Upper lobe of left lung (tissue), 6 donors: Measurements from ENCODE around the gene INTS6. TPM values are rescaled to one million over a fixed set of nuclear protein-coding genes. Genes with fewer than 3 reads are reported as not detected.

Source experiments
- ATAC-seq, 2 donors: fragments of 200-7000 bp; cut with Tn5 transposase; one replicate each; pipeline ENCODE4 v1.9.1; 2022; ENCODE audit warnings: mild to moderate bottlenecking in 2 of 2, moderate library complexity in 2 of 2; ENCODE audit not compliant: low FRiP score in 2 of 2
- DNase-seq, 2 donors: peaks; one replicate each; pipeline ENCODE4 v3.0.0-alpha.2; 2019 to 2020
- H3K27ac ChIP-seq, 4 donors: fragments of 200-600 bp; sonication (generic); one replicate each; pipeline ENCODE4 v1.5.1; 2016 to 2019
- H3K27me3 ChIP-seq, 4 donors: fragments of 200-600 bp; sonication (generic); one replicate each; pipeline ENCODE4 v1.5.1; 2017 to 2019
- H3K36me3 ChIP-seq, 4 donors: fragments of 200-600 bp; sonication (generic); one replicate each; pipeline ENCODE4 v1.5.1; 2016 to 2019
- H3K4me1 ChIP-seq, 4 donors: fragments of 200-600 bp; sonication (generic); one replicate each; pipeline ENCODE4 v1.5.1; 2018 to 2019
- H3K4me3 ChIP-seq, 4 donors: fragments of 200-600 bp; sonication (generic); one replicate each; pipeline ENCODE4 v1.5.1; 2017 to 2019; ENCODE audit warnings: mild to moderate bottlenecking in 2 of 4, moderate library complexity in 1 of 4
- H3K9me3 ChIP-seq, 4 donors: fragments of 200-600 bp; sonication (generic); one replicate each; pipeline ENCODE4 v1.5.1; 2018 to 2019
- EP300 ChIP-seq, 4 donors: sonication (generic); formaldehyde crosslinking; IDR thresholded peaks; one replicate each; pipeline ENCODE4 v1.5.1; 2017; ENCODE audit warnings: antibody characterized with exemption in 4 of 4, control low read depth in 2 of 4
- POLR2A ChIP-seq, 4 donors: fragments of 450-650 bp; IDR thresholded peaks; one replicate each; pipeline ENCODE4 v1.5.1; 2016 to 2017; ENCODE audit warnings: antibody characterized with exemption in 4 of 4, mild to moderate bottlenecking in 2 of 4
- POLR2AphosphoS5 ChIP-seq, 2 donors: sonication (generic); formaldehyde crosslinking; IDR thresholded peaks; one replicate each; pipeline ENCODE4 v1.5.1; 2017; ENCODE audit warnings: antibody characterized with exemption in 2 of 2
- WGBS, 2 donors: methylation state at CpG; one replicate each; pipeline ENCODE4 v1.1.5; 2017 to 2018; 5-methylcytosine and 5-hydroxymethylcytosine counted together
- total RNA-seq, 6 donors: library from RNA; depleted of rRNA in 4 of 6; stranded (reverse); fragments of >200 nt in 4 of 6; gene quantifications; one replicate each; pipeline versions ENCODE4 v1.1.0 to v1.2.1, GENCODE V29; 2016 to 2021
- TF ChIP-seq, protein P1 (sequence below), 6 experiments: fragments of 450-650 bp in 4 of 6; fragments of 200-600 bp in 2 of 6; sonication (generic) in 2 of 6; IDR thresholded peaks; one replicate each; pipeline ENCODE4 v1.5.1; 2016 to 2019; ENCODE audit warnings: antibody characterized with exemption in 6 of 6
- donor health status: DM: no; HTN: no; CAD: no; lungs with moderate emphysema.
- donor health status: DM: no; HTN: yes; CAD: no; lungs with severe emphysema.

The INTS6 gene
- total RNA-seq, 6 donors from 2014 or later: 20.5 to 43.2 (median 24.8) TPM

DNA sequence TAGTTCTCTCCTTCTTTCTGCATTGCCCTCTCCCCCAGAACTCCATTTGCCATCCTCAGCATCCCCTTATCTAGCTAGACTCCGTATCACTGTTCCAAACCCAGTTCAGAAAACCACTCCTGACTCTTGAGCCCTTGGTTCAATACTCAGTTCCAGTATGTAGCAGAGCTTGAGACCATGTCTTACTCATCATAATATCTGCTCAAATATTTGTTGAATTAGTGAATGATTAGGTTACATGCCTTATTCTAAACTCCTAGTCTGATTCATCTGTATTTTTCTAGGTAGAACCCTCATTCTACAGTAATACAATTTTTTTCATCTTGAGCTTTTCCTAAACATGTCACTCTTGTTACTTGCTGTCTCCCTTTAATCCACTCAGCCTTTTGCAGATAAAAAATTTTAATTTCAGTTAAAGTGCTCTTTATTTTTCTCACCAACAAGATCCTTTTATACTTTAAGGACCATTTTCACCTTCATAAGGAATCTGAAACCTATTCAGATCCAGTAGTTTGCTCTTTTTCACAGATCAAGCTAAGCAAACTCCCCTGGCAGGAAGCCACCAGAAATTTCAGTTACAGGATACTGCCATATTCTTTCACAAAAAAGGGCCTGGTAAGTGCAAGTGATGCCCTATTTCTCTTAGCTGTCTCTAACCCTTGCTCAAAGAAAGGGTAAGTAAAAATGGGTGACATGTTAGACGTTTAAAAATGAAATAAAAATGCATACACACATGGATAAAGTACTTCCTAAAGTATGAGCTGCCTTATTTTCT lies 23.1 kb upstream of the INTS6 start:
- H3K4me3 ChIP-seq: no peak overlapping the region
- ATAC-seq (no peak), DNase-seq (no peak)
- 64 to 74% methylated on average over 2 of the region's 2 CpGs for WGBS, 2 donors
- no peaks in the 10 kb centered on the region for H3K9me3 ChIP-seq
- no peaks in the 10 kb centered on the region for H3K4me1 ChIP-seq
- TF ChIP-seq POLR2A (IDR thresholded peaks at IDR 0.05) (no peak), POLR2AphosphoS5 (IDR thresholded peaks at IDR 0.05) (no peak), EP300 (IDR thresholded peaks at IDR 0.05) (no peak)
- TF ChIP-seq, protein P1, sequence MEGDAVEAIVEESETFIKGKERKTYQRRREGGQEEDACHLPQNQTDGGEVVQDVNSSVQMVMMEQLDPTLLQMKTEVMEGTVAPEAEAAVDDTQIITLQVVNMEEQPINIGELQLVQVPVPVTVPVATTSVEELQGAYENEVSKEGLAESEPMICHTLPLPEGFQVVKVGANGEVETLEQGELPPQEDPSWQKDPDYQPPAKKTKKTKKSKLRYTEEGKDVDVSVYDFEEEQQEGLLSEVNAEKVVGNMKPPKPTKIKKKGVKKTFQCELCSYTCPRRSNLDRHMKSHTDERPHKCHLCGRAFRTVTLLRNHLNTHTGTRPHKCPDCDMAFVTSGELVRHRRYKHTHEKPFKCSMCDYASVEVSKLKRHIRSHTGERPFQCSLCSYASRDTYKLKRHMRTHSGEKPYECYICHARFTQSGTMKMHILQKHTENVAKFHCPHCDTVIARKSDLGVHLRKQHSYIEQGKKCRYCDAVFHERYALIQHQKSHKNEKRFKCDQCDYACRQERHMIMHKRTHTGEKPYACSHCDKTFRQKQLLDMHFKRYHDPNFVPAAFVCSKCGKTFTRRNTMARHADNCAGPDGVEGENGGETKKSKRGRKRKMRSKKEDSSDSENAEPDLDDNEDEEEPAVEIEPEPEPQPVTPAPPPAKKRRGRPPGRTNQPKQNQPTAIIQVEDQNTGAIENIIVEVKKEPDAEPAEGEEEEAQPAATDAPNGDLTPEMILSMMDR (IDR thresholded peaks at IDR 0.05): no peak
- H3K27me3 ChIP-seq: no peaks in the 10 kb centered on the region
- no peak overlapping the region for H3K27ac ChIP-seq
- H3K36me3 ChIP-seq: no peaks in the 10 kb centered on the region

DNA sequence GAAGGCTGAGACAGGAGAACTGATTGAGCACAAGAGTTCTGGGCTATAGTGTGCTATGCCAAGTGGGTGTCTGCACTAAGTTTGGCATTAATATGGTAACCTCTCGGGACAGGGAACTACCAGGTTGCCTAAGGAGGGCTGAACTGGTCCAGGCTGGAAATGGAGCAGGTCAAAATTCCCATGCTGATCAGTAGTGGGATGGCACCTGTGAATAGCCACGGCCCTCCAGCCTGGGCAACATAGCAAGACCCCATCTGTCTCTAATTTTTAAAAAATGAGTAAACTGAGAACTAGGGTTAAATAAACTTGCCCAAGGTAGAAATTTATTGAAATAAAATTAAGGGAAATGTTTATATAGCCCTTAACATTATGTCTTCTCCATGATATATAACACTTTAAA lies 17.0 kb upstream of the INTS6 start:
- TF ChIP-seq EP300 (IDR thresholded peaks at IDR 0.05) (no peak), POLR2AphosphoS5 (IDR thresholded peaks at IDR 0.05) (no peak), POLR2A (IDR thresholded peaks at IDR 0.05) (no peak)
- TF ChIP-seq, protein P1 (IDR thresholded peaks at IDR 0.05): no peak
- Histone ChIP-seq H3K4me1 (no peaks in the 10 kb centered on the region), H3K27me3 (no peaks in the 10 kb centered on the region), H3K4me3 (no peak overlapping the region), H3K27ac (no peak overlapping the region), H3K9me3 (no peaks in the 10 kb centered on the region), H3K36me3 (no peaks in the 10 kb centered on the region)
- 92 to 100% methylated on average over 2 of the region's 2 CpGs for WGBS, 2 donors
- ATAC-seq (no peak), DNase-seq (no peak)

DNA sequence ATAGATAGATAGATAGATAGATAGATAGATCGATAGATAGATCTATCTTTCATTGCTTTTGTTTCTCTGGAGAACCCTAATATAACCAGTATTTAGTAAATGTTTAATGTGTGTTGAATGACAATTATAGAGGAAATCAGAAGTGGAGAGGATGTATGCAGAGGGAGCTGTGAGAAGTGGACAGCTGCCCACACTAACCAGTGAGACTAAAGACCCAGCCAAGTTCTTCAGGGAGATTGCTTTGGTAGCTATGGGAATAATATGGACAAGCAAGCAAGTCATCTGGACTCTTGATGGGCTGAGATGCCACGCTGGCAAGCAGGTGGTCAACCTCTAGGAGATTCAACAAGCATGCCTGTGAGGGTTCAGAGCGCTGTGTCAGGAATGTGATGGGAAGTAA lies 14.9 kb upstream of the INTS6 start:
- no peak for ATAC-seq

DNA sequence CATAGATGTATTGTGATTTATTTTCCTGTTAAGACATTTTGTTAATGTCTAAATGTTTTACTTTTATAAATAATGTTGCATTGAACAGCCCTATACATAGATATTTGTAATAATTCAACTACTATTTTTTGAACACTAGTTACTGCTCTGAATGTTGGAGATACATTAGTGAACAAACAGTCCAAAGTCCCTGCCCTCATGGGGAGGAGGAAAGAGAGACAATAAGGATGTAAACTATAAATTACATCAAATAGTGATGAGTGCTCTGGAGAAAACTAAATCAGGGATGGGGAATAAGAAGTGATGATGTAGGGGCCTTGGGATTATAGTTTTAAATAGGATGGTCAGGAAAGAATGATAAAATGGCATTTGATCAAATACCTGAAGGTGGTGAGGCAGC lies 12.3 kb upstream of the INTS6 start:
- no peaks in the 10 kb centered on the region for H3K9me3 ChIP-seq
- H3K27ac ChIP-seq: no peak overlapping the region
- ATAC-seq (no peak), DNase-seq (no peak)
- no peaks in the 10 kb centered on the region for H3K4me1 ChIP-seq
- no peaks in the 10 kb centered on the region for H3K27me3 ChIP-seq
- TF ChIP-seq EP300 (IDR thresholded peaks at IDR 0.05): no peak
- TF ChIP-seq, protein P1 (IDR thresholded peaks at IDR 0.05): no peak
- TF ChIP-seq POLR2AphosphoS5 (IDR thresholded peaks at IDR 0.05): no peak
- no peak for TF ChIP-seq POLR2A (IDR thresholded peaks at IDR 0.05)
- no peak overlapping the region for H3K4me3 ChIP-seq
- no peaks in the 10 kb centered on the region for H3K36me3 ChIP-seq

More for the DNA sequence above, 14.9 kb upstream of the INTS6 start:
- Histone ChIP-seq H3K36me3 (no peaks in the 10 kb centered on the region), H3K27me3 (no peaks in the 10 kb centered on the region), H3K4me3 (no peak overlapping the region), H3K27ac (no peak overlapping the region), H3K4me1 (no peaks in the 10 kb centered on the region), H3K9me3 (no peaks in the 10 kb centered on the region)
- no peak for DNase-seq
- TF ChIP-seq POLR2AphosphoS5 (IDR thresholded peaks at IDR 0.05): no peak
- no peak for TF ChIP-seq EP300 (IDR thresholded peaks at IDR 0.05)
- TF ChIP-seq POLR2A (IDR thresholded peaks at IDR 0.05): no peak
- TF ChIP-seq, protein P1 (IDR thresholded peaks at IDR 0.05): no peak
- WGBS, 2 donors: 95 to 98% methylated on average over 3 of the region's 3 CpGs
